C4-2B (cell line): ENCODE measurements around the gene MAGI2.

Experiments used
- ZFX ChIP-seq: fragments of 450-650 bp; IDR thresholded peaks from 2 replicates; pipeline ENCODE4 v1.6.1; 2017
- TF ChIP-seq, protein P1 (sequence below): fragments of 450-650 bp; conservative IDR thresholded peaks from 2 replicates; pipeline ENCODE4 v1.5.1; 2017; ENCODE audit warnings: mild to moderate bottlenecking

DNA sequence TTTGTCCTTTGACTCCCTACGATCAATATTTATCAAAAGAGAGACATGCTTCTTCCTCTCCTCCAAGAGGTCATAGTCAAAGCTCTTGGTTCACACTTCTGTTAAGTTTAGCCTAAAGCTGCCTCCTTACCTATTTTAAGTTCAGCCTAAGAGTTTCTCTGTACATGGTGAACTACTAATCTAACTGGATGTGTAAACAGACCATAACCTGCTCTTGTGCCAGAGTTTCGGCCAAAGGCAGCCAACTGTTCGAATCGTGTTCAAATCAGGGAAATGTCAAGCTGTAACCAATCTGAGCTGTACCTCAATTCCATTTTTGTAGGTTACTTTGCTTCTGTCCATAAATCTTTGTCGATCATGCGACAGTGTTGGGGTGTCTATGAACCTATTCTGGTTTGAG is 1240.1 kb downstream of the MAGI2 start:
- TF ChIP-seq, protein P1, sequence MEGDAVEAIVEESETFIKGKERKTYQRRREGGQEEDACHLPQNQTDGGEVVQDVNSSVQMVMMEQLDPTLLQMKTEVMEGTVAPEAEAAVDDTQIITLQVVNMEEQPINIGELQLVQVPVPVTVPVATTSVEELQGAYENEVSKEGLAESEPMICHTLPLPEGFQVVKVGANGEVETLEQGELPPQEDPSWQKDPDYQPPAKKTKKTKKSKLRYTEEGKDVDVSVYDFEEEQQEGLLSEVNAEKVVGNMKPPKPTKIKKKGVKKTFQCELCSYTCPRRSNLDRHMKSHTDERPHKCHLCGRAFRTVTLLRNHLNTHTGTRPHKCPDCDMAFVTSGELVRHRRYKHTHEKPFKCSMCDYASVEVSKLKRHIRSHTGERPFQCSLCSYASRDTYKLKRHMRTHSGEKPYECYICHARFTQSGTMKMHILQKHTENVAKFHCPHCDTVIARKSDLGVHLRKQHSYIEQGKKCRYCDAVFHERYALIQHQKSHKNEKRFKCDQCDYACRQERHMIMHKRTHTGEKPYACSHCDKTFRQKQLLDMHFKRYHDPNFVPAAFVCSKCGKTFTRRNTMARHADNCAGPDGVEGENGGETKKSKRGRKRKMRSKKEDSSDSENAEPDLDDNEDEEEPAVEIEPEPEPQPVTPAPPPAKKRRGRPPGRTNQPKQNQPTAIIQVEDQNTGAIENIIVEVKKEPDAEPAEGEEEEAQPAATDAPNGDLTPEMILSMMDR: no peak
- TF ChIP-seq ZFX: no peak
